GM06990 (cell line): Measurements from ENCODE around the gene PERM1.
A peak's percentile ranks its signal among the peaks of the same experiment; 100 is the strongest.
"Not testable (repeated sequence)": the region's sequence is repeated elsewhere in the genome, so short reads cannot be mapped to it uniquely, and the experiment has no call there.

ENCODE experiments used
- DNase-seq: peaks from one replicate; pipeline ENCODE4 v3.0.0-alpha.2; 2011; ENCODE audit not compliant: insufficient read length; ENCODE audit errors: extremely low read depth
- H3K27me3 ChIP-seq: replicated peaks from 2 replicates; pipeline ENCODE4 v1.6.0; 2011; ENCODE audit warnings: low read length; ENCODE audit not compliant: control insufficient read depth, insufficient read depth
- H3K36me3 ChIP-seq: 2 replicates; pipeline ENCODE4 v1.5.1; 2011; ENCODE audit warnings: low read length; ENCODE audit not compliant: control insufficient read depth, insufficient read depth
- H3K4me3 ChIP-seq: replicated peaks from 2 replicates; pipeline ENCODE4 v1.5.1; 2011; ENCODE audit warnings: low read depth, mild to moderate bottlenecking, control low read depth, low read length
- CTCF ChIP-seq: IDR thresholded peaks from 2 replicates; pipeline ENCODE4 v1.5.1; 2011; ENCODE audit warnings: low read length, control low read depth, mild to moderate bottlenecking, inconsistent platforms; ENCODE audit not compliant: insufficient read depth, poor library complexity, severe bottlenecking

The PERM1 gene

GRCh38 chr1:979744-980072, 2.2 kb downstream of the PERM1 start:
- Histone ChIP-seq H3K4me3 (no peak overlapping the region), H3K27me3 (no peaks in the 10 kb centered on the region; the same call in 1 of the 2 replicates), H3K36me3 (no peaks in the 10 kb centered on the region)
- TF ChIP-seq CTCF = no peak
- no peak for DNase-seq

- Histone ChIP-seq H3K36me3 (no peaks in the 10 kb centered on the region), H3K4me3 (no peak overlapping the region), H3K27me3 (no peaks in the 10 kb centered on the region; the same call in 1 of the 2 replicates)
- TF ChIP-seq CTCF = no peak
- no peak for DNase-seq
These were observed 2.8 kb downstream of the PERM1 start for GRCh38 chr1:978835-979743.

GRCh38 chr1:978069-978834, 3.6 kb downstream of the PERM1 start:
- no peaks in the 10 kb centered on the region for H3K36me3 ChIP-seq
- H3K27me3 ChIP-seq = no peaks in the 10 kb centered on the region; the same call in 1 of the 2 replicates
- DNase-seq = no peak
- TF ChIP-seq CTCF = no peak
- H3K4me3 ChIP-seq = no peak overlapping the region

- not testable (repeated sequence) for H3K4me3 ChIP-seq, H3K27me3 ChIP-seq, H3K36me3 ChIP-seq, DNase-seq
These were observed 5.1 kb downstream of the PERM1 start for GRCh38 chr1:976791-977190.

GRCh38 chr1:975896-976683, 5.8 kb downstream of the PERM1 start:
- peak; percentile 66 for TF ChIP-seq CTCF
- H3K27me3 ChIP-seq = no peaks in the 10 kb centered on the region; the same call in 1 of the 2 replicates
- no peak overlapping the region for H3K4me3 ChIP-seq
- DNase-seq = peak; percentile 63
- no peaks in the 10 kb centered on the region for H3K36me3 ChIP-seq
